Measurements from ENCODE around the gene ADAMTSL2. TPM values are rescaled to one million over a fixed set of nuclear protein-coding genes. Genes with fewer than 3 reads are reported as not detected.

The ADAMTSL2 gene
- total and polyA plus RNA-seq, 8 donors = 8.0 to 18.5 (median 12.3) TPM

DNA sequence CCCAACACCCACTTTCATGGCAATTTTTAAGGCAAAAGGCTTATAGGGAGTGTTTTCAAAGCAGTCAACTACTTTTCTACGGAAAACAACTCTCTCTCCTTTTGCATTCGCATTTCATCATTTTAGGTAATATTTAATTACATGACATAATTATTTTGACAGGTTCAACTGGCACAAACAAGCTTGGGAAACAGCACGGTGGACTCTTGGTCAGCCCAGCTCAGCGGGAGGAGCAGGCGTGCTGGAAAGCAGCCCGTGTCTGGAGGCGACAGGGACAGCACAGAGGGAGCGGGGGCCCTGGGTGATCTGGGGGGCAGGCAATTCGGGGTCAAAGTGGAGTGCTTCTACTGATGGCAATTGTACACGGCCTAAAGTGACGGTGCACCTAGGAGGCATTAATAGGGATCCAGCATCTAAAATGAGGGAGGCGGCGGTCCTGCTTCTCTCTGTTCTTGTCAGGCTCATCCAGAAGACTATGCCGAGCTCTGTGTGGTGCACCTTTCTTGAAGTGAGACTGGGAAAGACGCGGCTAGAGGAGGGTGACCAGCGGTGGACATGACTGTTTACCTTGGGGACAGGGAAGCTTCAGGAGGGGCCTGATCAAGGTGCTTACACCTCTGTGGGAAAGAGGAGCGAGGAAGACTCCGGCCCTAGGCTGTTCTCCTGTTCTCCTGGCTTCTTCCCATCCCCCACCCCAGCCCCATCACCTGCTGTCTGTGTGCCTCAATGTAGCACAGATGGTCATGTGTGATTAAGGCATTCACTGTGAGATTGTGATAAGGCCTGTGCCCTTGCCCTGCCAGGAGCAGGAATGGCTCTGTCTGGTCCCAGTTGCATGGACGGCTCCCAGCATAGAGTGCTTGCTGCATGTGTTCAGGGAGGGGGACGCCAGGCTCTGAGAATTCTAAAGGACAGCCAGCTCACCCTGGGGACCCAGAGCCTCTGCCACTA is 13.1 kb upstream of the ADAMTSL2 start:
- no peaks in the 10 kb centered on the region for H3K9me3 ChIP-seq
- no peak overlapping the region for H3K27ac ChIP-seq
- TF ChIP-seq, protein P1, sequence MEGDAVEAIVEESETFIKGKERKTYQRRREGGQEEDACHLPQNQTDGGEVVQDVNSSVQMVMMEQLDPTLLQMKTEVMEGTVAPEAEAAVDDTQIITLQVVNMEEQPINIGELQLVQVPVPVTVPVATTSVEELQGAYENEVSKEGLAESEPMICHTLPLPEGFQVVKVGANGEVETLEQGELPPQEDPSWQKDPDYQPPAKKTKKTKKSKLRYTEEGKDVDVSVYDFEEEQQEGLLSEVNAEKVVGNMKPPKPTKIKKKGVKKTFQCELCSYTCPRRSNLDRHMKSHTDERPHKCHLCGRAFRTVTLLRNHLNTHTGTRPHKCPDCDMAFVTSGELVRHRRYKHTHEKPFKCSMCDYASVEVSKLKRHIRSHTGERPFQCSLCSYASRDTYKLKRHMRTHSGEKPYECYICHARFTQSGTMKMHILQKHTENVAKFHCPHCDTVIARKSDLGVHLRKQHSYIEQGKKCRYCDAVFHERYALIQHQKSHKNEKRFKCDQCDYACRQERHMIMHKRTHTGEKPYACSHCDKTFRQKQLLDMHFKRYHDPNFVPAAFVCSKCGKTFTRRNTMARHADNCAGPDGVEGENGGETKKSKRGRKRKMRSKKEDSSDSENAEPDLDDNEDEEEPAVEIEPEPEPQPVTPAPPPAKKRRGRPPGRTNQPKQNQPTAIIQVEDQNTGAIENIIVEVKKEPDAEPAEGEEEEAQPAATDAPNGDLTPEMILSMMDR (IDR thresholded peaks at IDR 0.05) = no peak
- no peak overlapping the region for H3K4me3 ChIP-seq
- peaks cover 0 to 8% of the 10 kb centered on the region in 2 donors for H3K27me3 ChIP-seq
- H3K36me3 ChIP-seq = no peaks in the 10 kb centered on the region
- peak in 1 of 4 donors; percentile 47 for DNase-seq
- H3K4me1 ChIP-seq = peaks cover 0 to under 1% of the 10 kb centered on the region in 2 donors
- no peak for ATAC-seq
- intact Hi-C loops (cut with DNase I) = no loop called here

DNA sequence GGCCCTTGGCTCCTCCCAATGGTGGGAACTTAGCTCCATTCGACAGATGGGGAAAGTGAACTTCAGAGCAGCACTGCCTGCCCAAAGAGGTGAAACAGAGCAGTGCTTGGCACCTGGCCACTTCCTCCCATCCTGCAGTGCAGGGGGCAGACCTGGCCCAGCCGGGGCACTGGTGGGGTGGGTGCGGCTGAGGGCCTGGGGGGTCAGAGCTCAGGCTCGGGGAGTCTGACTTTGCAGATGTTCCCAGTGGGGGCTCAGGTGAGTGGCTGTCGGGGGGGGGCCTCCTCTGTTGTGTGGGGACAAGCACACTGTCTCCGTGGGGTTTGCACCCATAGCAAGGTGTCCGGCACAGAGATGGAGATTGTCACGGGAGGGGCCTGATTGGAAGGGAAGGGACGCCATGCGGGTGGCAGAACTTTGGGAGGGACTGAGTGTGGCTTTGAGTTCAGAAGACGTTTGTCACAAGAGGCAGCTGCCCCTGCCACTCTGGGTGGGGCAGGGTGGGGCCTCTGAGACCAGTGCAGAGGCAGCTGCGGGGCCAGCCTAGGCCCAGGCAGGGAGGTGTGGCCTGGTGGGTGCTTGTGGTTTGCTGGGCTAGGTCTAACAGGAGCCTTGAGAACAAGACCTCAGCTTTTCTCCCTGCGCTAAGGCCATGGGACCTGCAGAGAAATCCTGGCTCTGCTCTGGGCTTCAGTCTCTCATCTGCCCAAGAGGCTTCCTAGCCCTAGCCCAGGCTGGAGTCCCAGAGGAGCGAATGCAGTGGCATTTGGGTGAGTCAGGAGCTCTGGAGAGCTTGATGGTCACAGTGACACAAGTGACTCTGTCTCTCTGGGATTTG is 12.2 kb upstream of the ADAMTSL2 start:
- H3K4me3 ChIP-seq = no peak overlapping the region
- H3K27me3 ChIP-seq = peaks cover 0 to 15% of the 10 kb centered on the region in 2 donors
- TF ChIP-seq, protein P1 (IDR thresholded peaks at IDR 0.05) = no peak
- peak in 1 of 4 donors; percentile 66 for DNase-seq
- H3K9me3 ChIP-seq = no peaks in the 10 kb centered on the region
- peaks cover 8% of the 10 kb centered on the region in 2 donors for H3K4me1 ChIP-seq
- intact Hi-C loops (cut with DNase I) = no loop called here
- ATAC-seq = no peak
- no peaks in the 10 kb centered on the region for H3K36me3 ChIP-seq
- no peak overlapping the region for H3K27ac ChIP-seq

- TF ChIP-seq, protein P1 (IDR thresholded peaks at IDR 0.05) = no peak
- no peaks in the 10 kb centered on the region for H3K9me3 ChIP-seq
- intact Hi-C loops (cut with DNase I) = no loop called here
Measured at GRCh38 chr9:133523106-133523505, 11.4 kb upstream of the ADAMTSL2 start.

DNA sequence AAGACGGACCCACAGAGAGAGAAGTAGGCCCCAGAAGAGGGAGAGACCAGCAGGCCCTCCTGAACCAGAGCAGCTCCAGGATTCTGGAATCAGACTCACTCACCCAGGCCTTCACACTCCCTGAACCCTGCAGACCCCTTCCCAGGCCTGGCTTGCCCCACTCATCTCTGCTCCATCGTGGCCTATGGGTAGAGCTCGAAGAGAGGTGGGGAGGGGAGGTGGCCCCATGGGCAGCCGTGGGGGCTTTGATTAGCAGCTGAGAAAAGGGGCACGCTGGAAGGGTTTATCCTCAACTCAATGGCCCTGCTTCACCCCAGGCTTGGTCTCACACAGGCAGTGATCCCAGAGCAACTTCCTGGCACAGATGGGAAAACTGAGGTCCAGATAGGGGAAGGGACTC is 10.4 kb upstream of the ADAMTSL2 start:
- TF ChIP-seq, protein P1 (IDR thresholded peaks at IDR 0.05) = no peak
- DNase-seq (peak in 1 of 4 donors; percentile 29), ATAC-seq (no peak)
- intact Hi-C loops (cut with DNase I) = no loop called here
- no peak overlapping the region for H3K27ac ChIP-seq
- H3K4me1 ChIP-seq = peaks cover 8 to 12% of the 10 kb centered on the region in 2 donors
- H3K27me3 ChIP-seq = peaks cover 0 to 33% of the 10 kb centered on the region in 2 donors
- no peaks in the 10 kb centered on the region for H3K36me3 ChIP-seq
- H3K9me3 ChIP-seq = no peaks in the 10 kb centered on the region
- no peak overlapping the region for H3K4me3 ChIP-seq

More at GRCh38 chr9:133523106-133523505, 11.4 kb upstream of the ADAMTSL2 start:
- Histone ChIP-seq H3K27ac (no peak overlapping the region), H3K36me3 (no peaks in the 10 kb centered on the region), H3K4me1 (peaks cover 8 to 12% of the 10 kb centered on the region in 2 donors), H3K4me3 (no peak overlapping the region), H3K27me3 (peaks cover 0 to 23% of the 10 kb centered on the region in 2 donors)
- no peak for ATAC-seq
- peak in 1 of 4 donors; percentile 35 for DNase-seq

Data from left lung (tissue), 10 donors.